A673 (cell line): ENCODE measurements around the gene KRT72. TPM values are rescaled to one million over a fixed set of nuclear protein-coding genes. Genes with fewer than 3 reads are reported as not detected.

ENCODE experiments used
- BruUV-seq: library from RNA; stranded (reverse); fragments of 400-500 nt; replicated peaks from 2 replicates; lab custom pipeline; 2021; lab: Mats Ljungman, UMichigan
- CTCF ChIA-PET: fragments of 300-600 bp; sonication (Branson Sonifier 250); formaldehyde crosslinking; loops from one replicate; lab custom pipeline; 2022; ENCODE audit warnings: antibody characterized with exemption; lab: Charles Lee
- POLR2A ChIA-PET: fragments of 300-600 bp; sonication (Branson Sonifier 250); formaldehyde crosslinking; loops from one replicate; lab custom pipeline; 2022; ENCODE audit warnings: antibody characterized with exemption; ENCODE audit not compliant: low non-redundant PET; lab: Charles Lee
- DNase-seq: peaks from one replicate; pipeline ENCODE4 v3.0.0-alpha.2; 2015; ENCODE audit warnings: low spot score
- H3K27ac ChIP-seq: fragments of 200-600 bp; sonication (generic); 2 replicates; pipeline ENCODE4 v1.5.1; 2016; ENCODE audit warnings: mixed run types, low read depth, mild to moderate bottlenecking, mixed read lengths, antibody characterized with exemption, low read length; ENCODE audit not compliant: poor library complexity, severe bottlenecking
- H3K27me3 ChIP-seq: fragments of 200-600 bp; sonication (generic); replicated peaks from 2 replicates; pipeline ENCODE4 v1.6.1; 2017; ENCODE audit warnings: mixed run types, low read depth, mild to moderate bottlenecking, mixed read lengths, antibody characterized with exemption, low read length; ENCODE audit not compliant: insufficient read depth, poor library complexity
- H3K36me3 ChIP-seq: fragments of 200-600 bp; sonication (generic); 2 replicates; pipeline ENCODE4 v1.6.1; 2016; ENCODE audit warnings: mixed run types, mild to moderate bottlenecking, mixed read lengths, antibody characterized with exemption, low read length; ENCODE audit not compliant: insufficient read depth, poor library complexity, severe bottlenecking
- H3K4me1 ChIP-seq: fragments of 200-600 bp; sonication (generic); 2 replicates; pipeline ENCODE4 v1.6.1; 2017; ENCODE audit warnings: mixed run types, mild to moderate bottlenecking, mixed read lengths, antibody characterized with exemption, low read length; ENCODE audit not compliant: insufficient read depth, poor library complexity, severe bottlenecking
- H3K4me3 ChIP-seq: fragments of 200-600 bp; sonication (generic); 2 replicates; pipeline ENCODE4 v1.5.1; 2016; ENCODE audit warnings: low read depth, mixed run types, mild to moderate bottlenecking, mixed read lengths, low read length; ENCODE audit not compliant: poor library complexity, severe bottlenecking
- H3K9me3 ChIP-seq: fragments of 200-600 bp; sonication (generic); 2 replicates; pipeline ENCODE4 v1.6.1; 2016; ENCODE audit warnings: mixed run types, low read depth, mild to moderate bottlenecking, mixed read lengths, antibody characterized with exemption, low read length; ENCODE audit not compliant: poor library complexity, severe bottlenecking
- CTCF ChIP-seq: fragments of 300-800, 200-600 bp; sonication (generic); conservative IDR thresholded peaks from 2 replicates; pipeline ENCODE4 v1.5.1; 2017; ENCODE audit warnings: low read depth, mild to moderate bottlenecking, antibody characterized with exemption, low read length, moderate library complexity, mixed read lengths
- EZH2 ChIP-seq: fragments of 200-600 bp; sonication (generic); IDR thresholded peaks from 2 replicates; pipeline ENCODE4 v1.6.1; 2017; ENCODE audit warnings: borderline replicate concordance, low read depth, mild to moderate bottlenecking, mixed read lengths, antibody characterized with exemption, low read length; ENCODE audit not compliant: poor library complexity, severe bottlenecking
- intact Hi-C: fragments of 100-400 bp; cut with micrococcal nuclease; formaldehyde crosslinking; loops from one replicate; pipeline ENCODE4 v1.10.0; 2022; ENCODE audit not compliant: unreplicated experiment
- total RNA-seq: library from RNA; stranded (reverse); gene quantifications from 2 replicates; pipeline ENCODE4 v1.2.3, GENCODE V29; 2021

KRT72 gene
- total RNA-seq, 1 experiment from 2014 or later, result not detected

GRCh38 chr12:52578469-52578868 lies 22.8 kb downstream of the KRT72 start:
- no TSS peak for BruUV-seq
- Histone ChIP-seq H3K4me3 (no peak overlapping the region), H3K4me1 (no peaks in the 10 kb centered on the region), H3K27me3 (no peaks in the 10 kb centered on the region), H3K9me3 (no peaks in the 10 kb centered on the region), H3K36me3 (no peaks in the 10 kb centered on the region), H3K27ac (no peak overlapping the region)
- no peak for DNase-seq
- ChIA-PET CTCF (interaction anchor here (0.6 to 1.0 kb wide), 2 partner anchors 292 to 297 kb away, joined by 3 to 4 read pairs; no protein-coding TSS in a partner anchor), POLR2A (no interaction called here)
- intact Hi-C loops, result no loop called here
- no peak for TF ChIP-seq CTCF
- TF ChIP-seq EZH2, result no peak

GRCh38 chr12:52577316-52577715 lies 23.9 kb downstream of the KRT72 start:
- POLR2A ChIA-PET, result no interaction called here

GRCh38 chr12:52575948-52576347 lies 25.3 kb downstream of the KRT72 start:
- peaks cover 4% of the 10 kb centered on the region for H3K27me3 ChIP-seq
- CTCF ChIA-PET, result no interaction called here
- H3K36me3 ChIP-seq, result no peaks in the 10 kb centered on the region
- no peaks in the 10 kb centered on the region for H3K9me3 ChIP-seq
- no peak overlapping the region for H3K27ac ChIP-seq
- H3K4me1 ChIP-seq, result no peaks in the 10 kb centered on the region
- no peak overlapping the region for H3K4me3 ChIP-seq
- no peak for DNase-seq
- intact Hi-C loops, result no loop called here
- BruUV-seq, result no TSS peak
- TF ChIP-seq CTCF (no peak), EZH2 (no peak)
- POLR2A ChIA-PET, result no interaction called here

More at GRCh38 chr12:52577316-52577715, 23.9 kb downstream of the KRT72 start:
- Histone ChIP-seq H3K9me3 (no peaks in the 10 kb centered on the region), H3K4me3 (no peak overlapping the region), H3K36me3 (no peaks in the 10 kb centered on the region), H3K27ac (no peak overlapping the region), H3K4me1 (no peaks in the 10 kb centered on the region), H3K27me3 (peaks cover 3% of the 10 kb centered on the region)
- CTCF ChIA-PET, result no interaction called here
- DNase-seq, result no peak
- no TSS peak for BruUV-seq
- TF ChIP-seq CTCF (no peak), EZH2 (no peak)
- intact Hi-C loops, result no loop called here
